Hair follicle dermal papilla cell (primary cell): ENCODE measurements around the gene HENMT1. TPM values are rescaled to one million over a fixed set of nuclear protein-coding genes. Genes with fewer than 3 reads are reported as not detected.

Experiments
- total RNA-seq: library from RNA; depleted of rRNA; stranded (reverse); fragments of >200 nt; gene quantifications from 2 replicates; pipeline ENCODE4 v1.2.3, GENCODE V29; 2012

Gene HENMT1
- 4.5 and 4.6 TPM in 2 replicates for total RNA-seq

DNA sequence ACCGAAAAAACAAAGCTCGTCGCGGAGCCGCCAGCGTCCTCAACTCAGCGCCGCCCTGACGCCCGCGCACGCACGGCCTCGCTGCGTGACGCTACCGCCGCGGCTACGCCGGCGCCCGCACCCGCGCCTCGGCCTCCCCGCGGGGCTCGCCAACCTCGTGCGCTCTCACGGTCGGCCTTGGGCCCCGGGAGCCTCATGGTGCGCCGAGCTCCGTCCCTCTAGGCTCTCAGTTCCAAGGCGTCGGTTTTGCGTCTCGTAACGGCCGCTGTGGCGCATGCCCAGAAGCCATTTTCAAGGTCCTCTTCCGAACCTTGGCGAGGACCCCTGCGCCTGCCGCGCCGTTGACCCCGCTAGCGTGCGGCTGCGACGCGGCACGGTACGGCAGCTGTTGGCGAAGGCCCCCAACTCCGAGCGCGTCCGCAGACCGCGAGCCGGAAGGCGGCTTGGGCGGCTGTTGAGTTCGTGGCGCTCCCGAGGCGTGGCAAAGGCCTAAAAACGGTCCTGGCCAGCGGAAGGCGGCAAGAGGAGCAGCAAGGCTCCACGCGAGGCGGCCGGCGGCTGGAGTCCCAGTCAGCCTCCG, at the start of gene HENMT1:
Gene HENMT1, minus strand, starts transcription at position 64 of the 580 bp plus-strand sequence. CDS start 1,209 bp downstream, outside the sequence.

DNA sequence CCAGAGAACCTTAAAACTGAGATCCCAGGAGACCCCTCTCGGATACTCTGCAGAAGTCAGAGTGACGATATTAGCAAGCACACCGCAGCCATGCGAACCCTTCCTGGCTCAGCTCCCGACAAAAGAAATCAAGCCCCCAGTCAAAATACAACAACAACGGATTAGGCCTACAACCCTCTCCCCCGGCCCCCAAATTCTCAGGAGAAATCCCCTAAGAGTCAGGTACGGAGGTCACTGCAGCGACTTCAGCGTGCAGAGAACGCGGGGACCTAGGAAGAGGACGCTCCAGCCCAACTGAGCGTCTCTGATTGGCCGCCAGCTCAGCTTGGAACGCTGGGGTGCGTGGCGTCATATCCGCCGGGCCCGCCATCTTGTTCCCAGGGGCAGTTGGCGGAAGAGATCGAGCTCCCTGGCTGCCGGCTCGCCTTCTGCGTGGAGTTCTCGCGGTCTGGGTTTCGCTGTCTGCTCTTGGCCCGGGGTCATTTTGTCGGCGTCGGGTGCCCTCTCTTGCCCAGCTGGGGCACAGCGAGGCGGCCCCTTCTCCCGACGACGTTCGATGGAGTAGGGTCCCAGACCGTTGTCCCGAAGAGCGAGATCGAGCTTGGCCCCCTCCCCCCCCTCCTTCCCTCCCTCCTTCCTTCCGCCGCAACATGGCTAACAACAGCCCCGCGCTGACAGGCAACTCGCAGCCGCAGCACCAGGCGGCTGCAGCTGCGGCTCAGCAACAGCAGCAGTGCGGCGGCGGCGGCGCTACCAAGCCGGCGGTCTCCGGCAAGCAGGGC, 31.2 kb upstream of the HENMT1 start, which contains the start of gene PRPF38B:
Gene PRPF38B, plus strand, starts transcription at position 369 of the 782 bp plus-strand sequence. Its CDS starts 282 bp downstream, at position 651.

Other genes starting within 250 kb of the HENMT1 start
- not detected in 2 replicates for gene NBPF6, start 210.8 kb downstream of the HENMT1 start, total RNA-seq
- 22.0 and 23.2 TPM in 2 replicates for gene EEIG2, start 101.0 kb downstream of the HENMT1 start, total RNA-seq
- gene PRPF38B, start 31.2 kb upstream of the HENMT1 start, total RNA-seq, result 16.0 and 17.7 TPM in 2 replicates
- not detected in 2 replicates for gene FNDC7, start 51.8 kb upstream of the HENMT1 start, total RNA-seq
- 41.7 and 62.1 TPM in 2 replicates for gene STXBP3, start 85.6 kb upstream of the HENMT1 start, total RNA-seq
- gene AKNAD1, start 196.0 kb upstream of the HENMT1 start, total RNA-seq, result 0.49 TPM in 1 of 2 replicates, not detected in the other
- gene GPSM2, start 215.9 kb upstream of the HENMT1 start, total RNA-seq, result 43.6 and 47.4 TPM in 2 replicates